Measurements from ENCODE around the gene MERTK.

The MERTK gene

DNA sequence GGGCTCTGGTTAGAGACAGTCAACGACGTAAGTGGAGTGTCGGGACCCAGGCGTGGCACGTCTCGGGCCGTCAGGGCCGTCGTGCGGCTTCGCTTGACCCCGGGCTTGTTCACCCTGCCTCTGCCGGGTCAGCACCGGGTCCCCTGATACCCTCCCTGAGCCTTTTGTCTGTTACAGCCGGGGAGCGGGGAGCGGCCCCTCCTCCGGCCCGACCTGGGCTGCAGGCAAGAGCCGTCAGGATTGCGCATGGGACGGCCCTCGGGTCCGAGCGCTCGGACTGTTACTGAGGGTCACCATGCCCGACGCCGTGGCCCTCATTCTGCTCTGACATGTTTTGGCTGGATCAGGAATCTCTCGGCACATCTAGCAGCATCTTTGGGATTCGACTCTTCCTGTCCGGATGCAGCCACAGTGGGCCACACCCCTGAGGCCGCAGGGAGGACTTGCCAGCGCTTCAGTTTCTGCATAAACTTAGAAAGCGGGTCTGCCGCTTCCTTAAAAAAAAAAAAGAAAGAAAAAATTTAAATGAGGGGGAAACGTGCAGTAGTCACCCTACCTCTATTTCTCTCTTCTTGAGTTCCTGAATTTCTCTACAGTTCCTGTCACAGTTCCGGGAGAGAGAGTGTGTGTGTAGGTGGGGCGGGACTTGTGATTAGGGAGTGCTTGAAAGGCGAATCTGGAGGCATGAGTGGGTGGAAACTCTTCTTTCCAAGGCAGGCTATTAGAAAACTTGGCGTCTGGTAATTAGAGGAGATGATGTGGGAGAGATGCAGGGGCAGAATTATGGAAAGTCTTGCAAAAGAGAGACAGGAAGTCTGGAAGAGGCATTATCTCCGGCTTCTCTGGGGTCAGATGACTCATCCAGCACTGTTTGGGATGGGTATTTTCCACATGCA is 157.6 kb downstream of the MERTK start:
- CTCF ChIA-PET, result no interaction called here
- TF ChIP-seq, protein P1, sequence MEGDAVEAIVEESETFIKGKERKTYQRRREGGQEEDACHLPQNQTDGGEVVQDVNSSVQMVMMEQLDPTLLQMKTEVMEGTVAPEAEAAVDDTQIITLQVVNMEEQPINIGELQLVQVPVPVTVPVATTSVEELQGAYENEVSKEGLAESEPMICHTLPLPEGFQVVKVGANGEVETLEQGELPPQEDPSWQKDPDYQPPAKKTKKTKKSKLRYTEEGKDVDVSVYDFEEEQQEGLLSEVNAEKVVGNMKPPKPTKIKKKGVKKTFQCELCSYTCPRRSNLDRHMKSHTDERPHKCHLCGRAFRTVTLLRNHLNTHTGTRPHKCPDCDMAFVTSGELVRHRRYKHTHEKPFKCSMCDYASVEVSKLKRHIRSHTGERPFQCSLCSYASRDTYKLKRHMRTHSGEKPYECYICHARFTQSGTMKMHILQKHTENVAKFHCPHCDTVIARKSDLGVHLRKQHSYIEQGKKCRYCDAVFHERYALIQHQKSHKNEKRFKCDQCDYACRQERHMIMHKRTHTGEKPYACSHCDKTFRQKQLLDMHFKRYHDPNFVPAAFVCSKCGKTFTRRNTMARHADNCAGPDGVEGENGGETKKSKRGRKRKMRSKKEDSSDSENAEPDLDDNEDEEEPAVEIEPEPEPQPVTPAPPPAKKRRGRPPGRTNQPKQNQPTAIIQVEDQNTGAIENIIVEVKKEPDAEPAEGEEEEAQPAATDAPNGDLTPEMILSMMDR (IDR thresholded peaks at IDR 0.05; ENCODE audit: insufficient read depth, low read length, missing control alignments), result no peak
- POLR2A ChIA-PET, result interaction anchor here (1.3 kb wide), 2 partner anchors 8 to 37 kb away, joined by 3 to 4 read pairs; no protein-coding TSS in a partner anchor
- peak; percentile 80 for DNase-seq (ENCODE audit: low read depth, low spot score)
- H3K4me3 ChIP-seq (ENCODE audit: low read depth, low read length), result peak overlapping the region; percentile 88

DNA sequence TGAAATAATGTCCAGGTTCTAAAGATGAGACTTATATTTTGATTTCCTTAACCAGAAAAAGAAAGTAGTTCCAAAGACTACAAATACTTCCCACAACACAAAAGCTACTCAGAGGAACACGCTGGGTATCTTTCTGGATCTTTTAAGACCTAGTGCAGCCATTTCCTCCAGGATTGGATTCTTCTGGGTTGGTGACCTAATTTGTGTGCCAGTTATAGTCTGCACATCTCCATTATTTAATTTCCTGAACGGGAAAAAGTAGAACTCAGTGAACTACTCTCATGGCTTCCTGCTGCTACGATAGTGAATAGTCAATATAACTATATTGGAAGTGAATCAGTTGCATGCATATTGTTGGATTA is 158.2 kb downstream of the MERTK start:
- TF ChIP-seq, protein P1 (IDR thresholded peaks at IDR 0.05; ENCODE audit: insufficient read depth, low read length, missing control alignments), result no peak
- ChIA-PET CTCF (no interaction called here), POLR2A (no interaction called here)
- H3K4me3 ChIP-seq (ENCODE audit: low read depth, low read length), result peak overlapping the region; percentile 88
- DNase-seq (ENCODE audit: low read depth, low spot score), result no peak

- no peak for DNase-seq (ENCODE audit: low read depth, low spot score)
- TF ChIP-seq, protein P1 (IDR thresholded peaks at IDR 0.05; ENCODE audit: insufficient read depth, low read length, missing control alignments), result no peak
- POLR2A ChIA-PET, result no interaction called here
- CTCF ChIA-PET, result interaction anchor here (1.1 kb wide), 1 partner anchor 172 kb away, joined by 4 read pairs; no protein-coding TSS in a partner anchor
- H3K4me3 ChIP-seq (ENCODE audit: low read depth, low read length), result no peak overlapping the region
Measured at GRCh38 chr2:112059671-112060070, 161.3 kb downstream of the MERTK start.

DNA sequence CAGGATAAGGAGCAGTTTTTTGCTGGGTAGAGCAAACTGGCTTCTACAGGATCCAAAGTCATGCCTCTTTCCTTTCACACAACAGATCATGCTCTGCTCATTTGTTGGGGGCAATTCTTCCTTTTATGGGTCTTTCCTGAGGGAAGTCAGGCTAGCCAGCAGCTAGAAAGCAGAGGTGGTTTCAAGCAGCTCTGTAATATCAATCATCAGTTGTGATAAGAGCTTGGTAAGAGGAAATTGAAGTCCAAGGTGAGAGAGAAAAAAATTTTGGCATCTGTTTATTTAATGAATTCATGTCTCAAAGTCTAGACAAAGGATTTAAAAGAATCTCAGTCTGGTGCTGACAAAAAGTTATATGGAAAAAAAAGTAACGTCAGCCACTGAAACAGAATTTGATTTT is 162.9 kb downstream of the MERTK start:
- ChIA-PET POLR2A (no interaction called here), CTCF (no interaction called here)
- DNase-seq (ENCODE audit: low read depth, low spot score), result no peak
- TF ChIP-seq, protein P1 (IDR thresholded peaks at IDR 0.05; ENCODE audit: insufficient read depth, low read length, missing control alignments), result no peak
- H3K4me3 ChIP-seq (ENCODE audit: low read depth, low read length), result no peak overlapping the region

GRCh38 chr2:112061840-112062239 is 163.4 kb downstream of the MERTK start:
- H3K4me3 ChIP-seq (ENCODE audit: low read depth, low read length), result no peak overlapping the region
- ChIA-PET CTCF (no interaction called here), POLR2A (no interaction called here)
- no peak for DNase-seq (ENCODE audit: low read depth, low spot score)
- TF ChIP-seq, protein P1 (IDR thresholded peaks at IDR 0.05; ENCODE audit: insufficient read depth, low read length, missing control alignments), result no peak

DNA sequence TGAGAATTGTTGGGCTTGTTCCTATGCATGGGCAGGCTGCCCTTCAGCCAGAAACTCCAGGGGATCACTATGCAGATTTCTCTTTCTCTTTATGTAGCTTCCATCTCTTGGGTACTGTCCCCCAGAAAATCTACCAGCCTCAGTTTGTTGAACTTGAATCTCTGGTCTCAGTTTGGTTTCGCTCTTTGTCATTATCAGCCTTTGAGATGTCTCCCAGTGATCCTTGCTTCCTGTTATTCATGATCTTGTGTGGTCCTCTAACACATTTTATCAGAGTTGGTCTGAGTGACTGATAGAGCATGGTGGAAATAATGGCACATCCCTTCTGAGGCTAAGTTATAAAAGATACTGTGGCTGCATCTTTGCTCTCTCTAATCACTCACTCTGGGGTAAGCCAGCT is 164.5 kb downstream of the MERTK start:
- POLR2A ChIA-PET, result no interaction called here
- DNase-seq (ENCODE audit: low read depth, low spot score), result no peak
- no peak overlapping the region for H3K4me3 ChIP-seq (ENCODE audit: low read depth, low read length)
- CTCF ChIA-PET, result no interaction called here
- TF ChIP-seq, protein P1 (IDR thresholded peaks at IDR 0.05; ENCODE audit: insufficient read depth, low read length, missing control alignments), result no peak

Data from AG04449 (cell line).